Lower leg skin (tissue), 4 donors: Measurements from ENCODE around the gene CRNKL1. TPM values are rescaled to one million over a fixed set of nuclear protein-coding genes. Genes with fewer than 3 reads are reported as not detected.

Experiments used
- DNase-seq, 2 donors: peaks; one replicate each; pipeline ENCODE4 v3.0.0-alpha.2; 2019; ENCODE audit warnings: low spot score in 2 of 2
- H3K4me3 ChIP-seq: fragments of 200-600 bp; sonication (generic); 2 replicates; pipeline ENCODE4 v1.5.1; 2017; ENCODE audit warnings: mild to moderate bottlenecking, low read depth; ENCODE audit not compliant: poor library complexity, severe bottlenecking
- CTCF ChIP-seq, 3 donors: fragments of 450-650 bp; IDR thresholded peaks; one replicate each; pipeline ENCODE4 v1.5.1; 2016; ENCODE audit warnings: antibody characterized with exemption in 3 of 3, mild to moderate bottlenecking in 3 of 3, moderate library complexity in 2 of 3
- POLR2A ChIP-seq, 2 donors: fragments of 450-650 bp; IDR thresholded peaks; one replicate each; pipeline ENCODE4 v1.6.1; 2016 to 2017; ENCODE audit warnings: antibody characterized with exemption in 2 of 2, mild to moderate bottlenecking in 1 of 2, moderate library complexity in 1 of 2
- WGBS, 2 donors: methylation state at CpG; one replicate each; pipeline ENCODE4 v1.1.5; 2018; 5-methylcytosine and 5-hydroxymethylcytosine counted together
- intact Hi-C: fragments of 100-400 bp; cut with DNase I; formaldehyde crosslinking; loops from one replicate; pipeline ENCODE4 v1.15.0; 2023; ENCODE audit warnings: low total_unique reads
- total RNA-seq, 4 donors: library from RNA; depleted of rRNA; stranded (reverse); fragments of >200 nt; gene quantifications; one replicate each; pipeline ENCODE4 v1.1.0, GENCODE V29; 2016

Gene CRNKL1
- total RNA-seq, 4 donors from 2014 or later, result 19.5 to 25.3 (median 20.7) TPM

- H3K4me3 ChIP-seq, result no peak overlapping the region
- intact Hi-C loops, result no loop called here
- no peak for DNase-seq
- TF ChIP-seq CTCF (IDR thresholded peaks at IDR 0.05) (no peak), POLR2A (IDR thresholded peaks at IDR 0.05) (no peak)
- 83 to 85% methylated on average over 5 of the region's 5 CpGs for WGBS, 2 donors
Observed at GRCh38 chr20:20031790-20032189, 20.5 kb downstream of the CRNKL1 start.

GRCh38 chr20:20027284-20027683 lies 25.0 kb downstream of the CRNKL1 start:
- DNase-seq, result no peak
- no peak overlapping the region for H3K4me3 ChIP-seq
- intact Hi-C loops, result no loop called here
- 59 to 61% methylated on average over 2 of the region's 2 CpGs for WGBS, 2 donors
- TF ChIP-seq POLR2A (IDR thresholded peaks at IDR 0.05) (no peak), CTCF (IDR thresholded peaks at IDR 0.05) (no peak)

- H3K4me3 ChIP-seq, result no peak overlapping the region
- intact Hi-C loops, result no loop called here
- DNase-seq, result no peak
- TF ChIP-seq POLR2A (IDR thresholded peaks at IDR 0.05) (no peak), CTCF (IDR thresholded peaks at IDR 0.05) (no peak)
Observed at GRCh38 chr20:20024942-20025341, 27.3 kb downstream of the CRNKL1 start.

- 93 to 96% methylated on average over 3 of the region's 3 CpGs for WGBS, 2 donors
- TF ChIP-seq CTCF (IDR thresholded peaks at IDR 0.05) (no peak), POLR2A (IDR thresholded peaks at IDR 0.05) (no peak)
- DNase-seq, result no peak
- H3K4me3 ChIP-seq, result no peak overlapping the region
- intact Hi-C loops, result no loop called here
Observed at GRCh38 chr20:20023395-20023794, 28.9 kb downstream of the CRNKL1 start.

GRCh38 chr20:20022498-20022897 lies 29.8 kb downstream of the CRNKL1 start:
- TF ChIP-seq POLR2A (IDR thresholded peaks at IDR 0.05) (no peak), CTCF (IDR thresholded peaks at IDR 0.05) (no peak)
- intact Hi-C loops, result no loop called here
- H3K4me3 ChIP-seq, result no peak overlapping the region
- no peak for DNase-seq

- H3K4me3 ChIP-seq, result no peak overlapping the region
- intact Hi-C loops, result no loop called here
- WGBS, 2 donors, result 53 to 87% methylated on average over 7 of the region's 7 CpGs
Observed at GRCh38 chr20:20021835-20022234, 30.4 kb downstream of the CRNKL1 start.

More at GRCh38 chr20:20021835-20022234, 30.4 kb downstream of the CRNKL1 start:
- no peak for TF ChIP-seq CTCF (IDR thresholded peaks at IDR 0.05)
- no peak for TF ChIP-seq POLR2A (IDR thresholded peaks at IDR 0.05)
- no peak for DNase-seq
